GM18505 (cell line): ENCODE data around the gene SP4.

Source experiments
- ATAC-seq: cut with Tn5 transposase; IDR thresholded peaks from one replicate; pipeline ENCODE4 v1.9.1; 2021; ENCODE audit not compliant: unreplicated experiment
- POLR2A ChIP-seq: IDR thresholded peaks from 4 replicates; pipeline ENCODE4 v1.6.1; 2011; ENCODE audit warnings: borderline replicate concordance; ENCODE audit not compliant: insufficient read depth, insufficient read length; ENCODE audit errors: extremely low read depth

Gene SP4

GRCh38 chr7:21427871-21428658 is at the start of gene SP4:
Gene SP4 (plus strand): TSS chr7:21428083. CDS start chr7:21428252, 169 bp downstream.
- peak; percentile 67 for ATAC-seq
- peak; percentile 62 for TF ChIP-seq POLR2A

GRCh38 chr7:21383227-21384220 is 44.4 kb upstream of the SP4 start:
- ATAC-seq, result no peak
- no peak for TF ChIP-seq POLR2A

- no peak for TF ChIP-seq POLR2A
- no peak for ATAC-seq
Observed at GRCh38 chr7:21393937-21394336, 33.9 kb upstream of the SP4 start.

GRCh38 chr7:21401944-21402343 is 25.9 kb upstream of the SP4 start:
- TF ChIP-seq POLR2A, result no peak
- ATAC-seq, result no peak

- no peak for ATAC-seq
- no peak for TF ChIP-seq POLR2A
Observed at GRCh38 chr7:21407796-21408480, 19.9 kb upstream of the SP4 start.

GRCh38 chr7:21408481-21408820 is 19.4 kb upstream of the SP4 start:
- ATAC-seq, result no peak

GRCh38 chr7:21412410-21412851 is 15.5 kb upstream of the SP4 start:
- no peak for TF ChIP-seq POLR2A
- no peak for ATAC-seq

More at GRCh38 chr7:21408481-21408820, 19.4 kb upstream of the SP4 start:
- TF ChIP-seq POLR2A, result no peak

- ATAC-seq, result no peak
Observed at GRCh38 chr7:21412957-21413356, 14.9 kb upstream of the SP4 start.

GRCh38 chr7:21413502-21413901 is 14.4 kb upstream of the SP4 start:
- no peak for ATAC-seq
- no peak for TF ChIP-seq POLR2A

More at GRCh38 chr7:21412957-21413356, 14.9 kb upstream of the SP4 start:
- TF ChIP-seq POLR2A, result no peak

GRCh38 chr7:21414795-21415393 is 13.0 kb upstream of the SP4 start:
- no peak for ATAC-seq
- TF ChIP-seq POLR2A, result no peak

- no peak for ATAC-seq
- no peak for TF ChIP-seq POLR2A
Observed at GRCh38 chr7:21417647-21418046, 10.2 kb upstream of the SP4 start.

- TF ChIP-seq POLR2A, result no peak
Observed at GRCh38 chr7:21422751-21423150, 5.1 kb upstream of the SP4 start.

GRCh38 chr7:21425290-21425689 is 2.6 kb upstream of the SP4 start:
- ATAC-seq, result no peak
- no peak for TF ChIP-seq POLR2A

More at GRCh38 chr7:21422751-21423150, 5.1 kb upstream of the SP4 start:
- no peak for ATAC-seq
